Measurements from ENCODE around the gene G6PD. TPM values are rescaled to one million over a fixed set of nuclear protein-coding genes. Genes with fewer than 3 reads are reported as not detected.

G6PD gene
- 32.9 TPM for total RNA-seq

DNA sequence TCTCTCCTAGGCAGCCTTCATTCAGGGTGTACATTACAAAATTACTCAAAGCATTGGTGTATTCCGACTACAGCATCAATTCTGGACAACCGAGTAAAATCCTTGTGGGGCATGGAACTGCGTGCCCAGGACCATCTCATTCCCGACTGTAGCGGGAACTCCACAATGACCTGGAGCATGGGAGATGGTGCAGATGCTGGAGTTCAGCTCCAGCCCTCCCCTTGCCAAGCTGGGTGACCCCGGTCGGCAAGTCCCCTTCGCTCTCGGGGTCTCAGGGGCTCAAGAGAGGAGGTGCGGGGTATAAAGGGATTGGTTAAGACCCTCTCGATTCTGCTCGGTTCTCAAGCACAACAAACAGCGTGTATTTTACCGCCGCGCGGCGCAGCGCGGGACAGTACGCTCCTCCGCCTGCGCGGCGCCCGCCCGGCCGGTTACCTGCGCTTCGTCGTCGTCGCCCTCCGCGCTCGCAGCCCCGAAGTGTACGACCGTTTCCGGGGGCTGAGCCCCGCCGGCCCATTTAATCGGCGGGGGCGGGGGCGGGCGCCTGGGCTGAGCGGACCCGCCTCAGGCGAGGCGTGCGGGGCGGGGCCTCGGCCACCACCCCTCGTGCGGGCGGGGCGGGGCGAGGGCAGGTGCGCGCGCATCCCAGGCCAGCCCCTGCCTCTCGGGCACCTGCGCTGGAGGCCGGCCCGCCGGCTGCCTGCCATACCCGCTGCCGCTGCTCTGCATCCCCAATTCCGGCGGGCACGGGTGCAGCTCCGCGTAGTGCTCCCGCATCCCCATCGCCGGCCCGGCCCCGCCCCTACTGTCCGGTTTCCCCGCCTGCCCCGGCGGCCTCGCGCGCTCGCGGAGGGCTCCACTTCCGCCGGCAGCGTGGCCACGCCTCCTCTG, at the start of gene G6PD:
G6PD (minus strand) TSS at position 493 of the 891 bp plus-strand sequence. CDS start 691 bp downstream, outside the sequence.

GRCh38 chrX:154584585-154585183, 38.0 kb upstream of the G6PD start, which contains the start of gene CTAG1A:
Gene CTAG1A (plus strand): TSS chrX:154585133. CDS start chrX:154585207, 74 bp downstream.

DNA sequence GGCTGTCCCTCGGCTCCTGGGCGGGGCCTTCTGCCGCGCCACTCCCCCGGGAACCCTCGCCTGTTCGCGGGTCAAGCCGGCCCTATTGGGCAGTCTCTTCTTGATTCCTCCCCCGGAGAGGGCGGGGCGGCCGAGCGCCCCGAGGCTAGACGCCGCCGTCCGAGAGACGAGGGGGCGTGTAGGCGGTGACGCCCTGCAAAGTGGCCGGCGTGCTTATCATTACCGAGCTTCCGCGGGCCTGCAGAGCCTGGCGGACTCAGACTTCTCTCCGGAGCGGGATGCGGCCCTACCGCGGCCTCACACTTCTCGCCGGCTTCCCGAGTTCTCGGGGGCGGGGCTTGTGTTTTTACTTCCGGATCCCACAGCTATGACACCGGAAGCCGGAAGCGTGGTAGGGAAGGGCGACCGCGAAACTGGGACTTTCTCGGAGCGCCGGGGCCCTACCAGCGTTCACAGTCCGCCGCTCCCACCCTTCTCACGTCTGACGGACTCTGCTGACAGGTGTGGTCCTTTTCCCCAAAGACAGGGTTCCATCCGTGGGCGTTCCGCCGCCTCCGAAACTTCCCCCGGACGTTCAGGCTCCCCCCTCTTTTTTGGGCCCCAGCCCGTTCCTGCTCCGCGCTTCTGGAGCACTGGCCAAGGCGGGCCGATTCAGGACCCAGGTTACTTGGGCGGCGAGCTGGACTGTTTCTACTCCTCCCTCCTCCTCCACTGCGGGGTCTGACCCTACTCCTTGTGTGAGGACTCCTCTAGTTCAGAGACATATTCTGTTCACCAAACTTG, 790 bp upstream of the G6PD start, which contains the start of gene IKBKG:
IKBKG (plus strand) TSS at position 376 of the 783 bp plus-strand sequence. CDS start 4,383 bp downstream, outside the sequence.

GRCh38 chrX:154515966-154516655, 30.5 kb downstream of the G6PD start, which contains the start of gene FAM3A:
Gene FAM3A (minus strand): TSS chrX:154516232. CDS start chrX:154515772, 460 bp downstream.

GRCh38 chrX:154490414-154491083, 56.1 kb downstream of the G6PD start, which contains the start of gene SLC10A3:
Gene SLC10A3 (minus strand): TSS chrX:154490629. CDS start chrX:154488940, 1,689 bp downstream.

GRCh38 chrX:154486396-154487207, 60.0 kb downstream of the G6PD start, which contains the start of gene UBL4A:
Gene UBL4A (minus strand): TSS chrX:154486615. CDS start chrX:154486584, 31 bp downstream.

Small RNA genes within 50 kb of the gene (small RNA-seq; reads per million reads assigned to genes)
- not detected for gene RN7SL697P (ENCODE audit: low replicate concordance)

Other genes starting within 250 kb of the G6PD start
- 148 TPM for gene FLNA, start 172.2 kb downstream of the G6PD start, total RNA-seq
- gene EMD, start 167.6 kb downstream of the G6PD start, total RNA-seq, result 17.8 TPM
- 2,083 TPM for gene RPL10, start 148.5 kb downstream of the G6PD start, total RNA-seq
- 5.6 TPM for gene DNASE1L1, start 137.6 kb downstream of the G6PD start, total RNA-seq
- gene TAFAZZIN, start 135.3 kb downstream of the G6PD start, total RNA-seq, result 25.7 TPM
- 55.7 TPM for gene ATP6AP1, start 118.2 kb downstream of the G6PD start, total RNA-seq
- gene GDI1, start 109.7 kb downstream of the G6PD start, total RNA-seq, result 301 TPM
- 31.6 TPM for gene FAM50A, start 102.7 kb downstream of the G6PD start, total RNA-seq
- 53.2 TPM for gene PLXNA3, start 88.6 kb downstream of the G6PD start, total RNA-seq
- gene LAGE3, start 67.6 kb downstream of the G6PD start, total RNA-seq, result 9.4 TPM
- gene UBL4A, start 60.2 kb downstream of the G6PD start, total RNA-seq, result 37.9 TPM
- gene SLC10A3, start 56.2 kb downstream of the G6PD start, total RNA-seq, result 2.8 TPM
- gene FAM3A, start 30.6 kb downstream of the G6PD start, total RNA-seq, result 13.8 TPM
- 5.9 TPM for gene IKBKG, start 774 bp upstream of the G6PD start, total RNA-seq
- gene CTAG1A, start 38.3 kb upstream of the G6PD start, total RNA-seq, result not detected
- gene CTAG1B, start 72.4 kb upstream of the G6PD start, total RNA-seq, result not detected
- gene CTAG2, start 106.7 kb upstream of the G6PD start, total RNA-seq, result not detected
- gene GAB3, start 204.2 kb upstream of the G6PD start, total RNA-seq, result 0.94 TPM
- 29.7 TPM for gene DKC1, start 216.0 kb upstream of the G6PD start, total RNA-seq